Measurements from ENCODE around the gene TIAM1.

Gene TIAM1

GRCh38 chr21:31099122-31099521 is 244.9 kb downstream of the TIAM1 start:
- no peak for DNase-seq (ENCODE audit: low read depth in 1 of 2, low spot score in 1 of 2)

DNA sequence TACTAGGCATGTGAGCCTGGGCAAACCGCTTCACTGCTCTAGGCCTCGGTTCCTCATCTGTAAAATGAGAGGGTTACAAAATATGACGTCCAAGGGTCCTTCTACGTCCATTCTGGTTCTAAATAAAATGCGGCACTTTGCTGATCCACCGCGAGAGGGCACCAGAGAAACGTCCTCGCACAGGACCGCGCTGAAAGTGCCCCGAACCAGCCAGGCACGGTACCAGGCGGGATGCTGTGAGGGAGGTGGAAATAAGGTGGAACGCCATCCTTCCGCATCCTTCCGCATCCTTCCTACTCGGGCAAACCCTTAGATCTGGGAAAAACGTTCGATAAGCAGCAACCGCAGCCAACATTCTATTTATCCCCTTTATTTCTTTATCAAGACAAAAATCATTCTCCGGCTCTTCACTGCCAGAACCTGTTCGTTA is 245.5 kb downstream of the TIAM1 start:
- DNase-seq (ENCODE audit: low read depth in 1 of 2, low spot score in 1 of 2) = peak; percentile 47 to 63

DNA sequence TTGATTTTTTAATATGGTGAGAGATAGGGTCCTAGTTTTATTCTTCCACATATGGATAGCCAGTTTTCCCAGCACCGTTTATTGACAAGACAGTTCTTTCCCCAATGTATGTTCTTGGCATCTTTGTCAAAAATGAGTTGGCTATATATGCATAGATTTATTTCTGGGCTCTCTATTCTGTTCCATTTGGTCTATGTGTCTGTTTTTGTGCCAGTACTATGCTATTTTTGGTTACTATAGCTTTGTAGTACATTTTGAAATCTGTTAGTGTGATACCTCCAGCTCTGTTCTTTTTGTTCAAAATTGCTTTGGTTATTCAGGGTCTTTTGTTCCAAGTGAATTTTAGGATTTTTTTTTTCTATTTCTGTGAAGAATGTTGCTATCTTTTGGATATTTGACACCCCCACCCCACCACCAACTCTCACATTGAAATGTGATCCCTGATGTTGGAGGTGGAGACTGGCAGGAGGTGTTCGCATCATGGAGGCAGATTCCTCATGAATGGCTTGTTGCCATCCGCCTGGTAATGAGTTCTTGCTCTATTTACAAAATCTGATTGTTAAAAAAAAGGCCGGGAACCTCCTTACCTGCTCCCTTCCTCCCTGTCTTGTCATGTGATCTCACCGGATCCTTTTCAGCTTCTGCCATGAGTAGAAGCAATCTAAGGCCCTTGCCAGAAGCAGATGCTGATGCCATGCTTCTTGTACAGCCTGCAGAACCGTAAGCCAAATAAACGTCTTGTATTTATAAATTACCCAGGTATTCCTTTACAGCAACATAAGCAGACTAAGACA is 251.0 kb downstream of the TIAM1 start:
- no peak for DNase-seq (ENCODE audit: low read depth in 1 of 2, low spot score in 1 of 2)

DNA sequence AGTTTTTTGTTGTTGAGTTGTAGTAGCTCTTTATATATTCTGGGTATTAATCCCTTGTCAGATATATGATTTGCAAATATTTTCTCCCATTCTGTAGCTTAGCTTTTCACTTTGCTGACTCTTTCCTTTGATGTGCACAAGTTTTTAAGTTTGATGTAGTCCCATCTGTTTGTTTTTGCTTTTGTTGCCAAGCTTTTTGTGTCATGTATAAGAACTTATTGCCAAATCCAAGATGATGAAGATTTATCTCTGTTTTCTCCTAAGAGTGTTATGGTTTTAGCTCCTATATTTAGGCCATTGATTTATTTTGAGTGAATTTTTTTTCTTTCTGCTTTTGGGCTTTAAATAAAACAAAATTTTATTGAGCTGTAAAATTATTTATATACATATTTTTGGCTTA is 253.7 kb downstream of the TIAM1 start:
- DNase-seq (ENCODE audit: low read depth in 1 of 2, low spot score in 1 of 2) = no peak

DNA sequence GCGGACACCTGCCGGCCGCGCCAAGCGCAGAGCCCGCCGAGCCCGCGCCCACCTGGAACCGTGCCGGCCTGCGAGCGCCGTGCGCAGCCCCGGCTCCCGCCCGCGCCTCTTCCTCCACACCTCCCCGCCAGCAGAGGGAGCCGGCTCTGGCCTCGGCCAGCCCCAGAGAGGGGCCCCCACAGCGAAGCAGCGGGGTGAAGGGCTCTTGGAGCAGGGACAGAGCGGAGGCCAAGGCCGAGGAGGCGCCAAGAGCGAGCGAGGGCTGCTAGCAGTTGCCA is 255.6 kb downstream of the TIAM1 start:
- DNase-seq (ENCODE audit: low read depth in 1 of 2, low spot score in 1 of 2) = no peak

DNA sequence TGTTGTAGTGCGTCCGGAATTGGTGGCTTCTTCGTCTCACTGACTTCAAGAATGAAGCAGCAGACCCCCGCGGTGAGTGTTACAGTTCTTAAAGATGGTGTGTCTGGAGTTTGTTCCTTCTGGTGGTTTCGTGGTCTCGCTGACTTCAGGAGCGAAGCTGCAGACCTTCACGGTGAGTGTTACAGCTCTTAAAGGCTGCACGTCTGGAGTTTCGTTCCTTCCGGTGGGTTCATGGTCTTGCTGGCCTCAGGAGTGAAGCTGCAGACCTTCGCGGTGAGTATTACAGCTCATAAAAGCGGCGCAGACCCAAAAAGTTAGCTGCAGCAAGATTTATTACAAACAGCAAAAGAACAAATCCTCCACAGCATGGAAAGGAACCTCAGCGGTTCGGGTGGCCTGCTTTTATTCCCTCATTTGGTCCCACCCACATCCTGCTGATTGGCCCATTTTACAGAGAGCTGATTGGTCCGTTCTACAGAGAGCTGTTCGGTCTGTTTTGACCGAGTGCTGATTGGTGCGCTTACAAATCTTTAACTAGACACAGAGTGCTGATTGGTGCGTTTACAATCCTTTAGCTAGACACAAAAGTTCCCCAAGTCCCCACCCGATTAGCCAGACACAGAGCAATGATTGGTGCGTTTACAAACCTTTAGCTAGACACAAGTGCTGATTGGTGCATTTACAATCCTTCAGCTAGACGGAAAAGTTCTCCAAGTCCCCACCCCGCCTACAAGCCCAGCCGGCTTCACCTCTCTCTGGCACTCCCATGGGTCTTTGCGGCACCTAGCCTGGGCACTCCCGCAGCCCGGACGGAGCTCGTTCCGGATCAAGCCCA is 256.2 kb downstream of the TIAM1 start:
- no peak for DNase-seq (ENCODE audit: low read depth in 1 of 2, low spot score in 1 of 2)

GRCh38 chr21:31084689-31085088 is 259.4 kb downstream of the TIAM1 start:
- no peak for DNase-seq (ENCODE audit: low read depth in 1 of 2, low spot score in 1 of 2)

GRCh38 chr21:31078796-31079195 is 265.3 kb downstream of the TIAM1 start:
- DNase-seq (ENCODE audit: low read depth in 1 of 2, low spot score in 1 of 2) = no peak

- no peak for DNase-seq (ENCODE audit: low read depth in 1 of 2, low spot score in 1 of 2)
These were observed 265.8 kb downstream of the TIAM1 start for GRCh38 chr21:31078216-31078615.

DNA sequence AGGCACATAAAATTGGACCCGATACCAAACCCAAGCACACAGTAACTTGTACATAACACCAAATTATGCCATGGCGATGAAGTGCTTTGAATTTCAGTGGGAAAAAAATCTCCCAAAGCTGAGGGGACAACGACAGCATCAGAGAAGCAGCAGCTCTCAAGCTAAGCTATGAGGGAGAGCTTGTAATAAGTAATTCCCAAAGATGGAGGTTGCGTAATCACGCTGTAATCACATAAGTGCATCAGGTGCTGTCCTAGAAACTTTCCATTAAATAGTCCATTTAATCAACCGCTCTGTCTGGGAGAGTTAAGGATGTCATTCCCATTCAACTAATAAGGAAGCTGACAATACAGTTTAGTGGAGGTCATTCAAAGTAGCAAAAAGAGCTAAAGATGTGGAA is 268.2 kb downstream of the TIAM1 start:
- no peak for DNase-seq (ENCODE audit: low read depth in 1 of 2, low spot score in 1 of 2)

DNA sequence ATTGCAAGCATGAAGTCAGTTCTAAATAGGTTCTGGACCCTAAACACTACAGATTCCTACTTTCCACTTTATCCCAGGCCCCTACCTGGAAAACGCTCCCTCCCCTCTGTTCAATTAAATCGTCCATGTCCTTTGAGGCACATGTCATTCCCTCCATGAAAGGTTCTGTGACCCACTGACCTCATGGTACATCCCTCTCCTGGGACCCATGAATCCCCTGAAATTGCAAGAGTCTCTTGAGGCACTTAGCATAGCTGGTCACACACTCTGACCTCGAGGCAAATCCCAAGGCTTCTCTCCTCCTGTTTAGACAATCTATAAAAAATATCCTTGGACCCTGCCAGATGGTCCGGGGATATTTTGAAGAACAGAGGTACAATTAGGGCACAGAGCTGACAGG is 271.5 kb downstream of the TIAM1 start:
- no peak for DNase-seq (ENCODE audit: low read depth in 1 of 2, low spot score in 1 of 2)
